ENCODE measurements around the gene TTC6. TPM values are rescaled to one million over a fixed set of nuclear protein-coding genes. Genes with fewer than 3 reads are reported as not detected.

Gene TTC6
- total RNA-seq, 1 donor from 2014 or later = 0.41 TPM

DNA sequence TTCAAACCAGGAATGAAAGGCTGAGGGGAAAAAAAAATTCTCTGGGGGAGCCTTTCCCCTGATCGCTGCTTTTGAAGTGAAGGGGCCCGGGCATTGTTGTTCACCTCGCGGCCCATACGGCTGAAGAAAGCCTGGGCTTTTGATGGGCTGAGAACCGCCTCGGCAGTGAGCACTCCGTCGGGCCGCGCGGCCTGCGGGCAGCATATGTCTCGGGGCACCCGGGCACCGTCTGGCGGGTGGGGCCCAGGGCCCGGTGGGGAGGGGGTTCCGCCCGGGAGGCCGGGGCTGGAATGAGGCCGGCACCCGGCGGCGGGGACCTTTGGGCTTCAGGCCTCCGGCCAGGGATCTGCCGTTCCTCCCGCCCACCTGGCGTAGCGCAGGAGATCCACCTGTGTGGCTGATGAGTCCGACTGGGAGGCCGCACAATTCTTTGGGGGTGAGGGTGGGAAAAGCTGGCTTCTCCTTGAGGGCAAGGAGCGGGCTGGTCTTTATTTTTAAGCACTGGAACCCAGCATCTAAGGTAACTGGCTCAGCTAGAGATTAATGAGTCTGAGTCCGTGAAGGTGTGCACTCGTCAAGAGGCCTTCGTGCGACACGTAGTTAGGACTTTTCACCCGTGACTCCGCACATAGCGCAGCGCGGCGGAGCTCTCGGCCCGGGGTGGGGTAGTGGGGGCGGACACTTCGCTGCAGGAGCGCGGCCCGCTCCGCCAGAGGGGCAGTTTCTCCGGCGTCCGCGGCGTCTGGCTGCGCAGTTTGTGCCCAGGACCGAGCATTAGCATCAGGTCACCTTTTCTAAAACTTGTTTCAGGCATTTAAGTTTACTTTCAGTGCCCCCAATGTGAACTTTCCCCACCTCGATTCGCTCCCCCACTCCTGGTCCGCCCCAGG lies 11.0 kb upstream of the TTC6 start:
- no peak for FAIRE-seq
- DNase-seq (ENCODE audit: low spot score in 2 of 2) = peak in 1 of 2 donors; percentile 29

DNA sequence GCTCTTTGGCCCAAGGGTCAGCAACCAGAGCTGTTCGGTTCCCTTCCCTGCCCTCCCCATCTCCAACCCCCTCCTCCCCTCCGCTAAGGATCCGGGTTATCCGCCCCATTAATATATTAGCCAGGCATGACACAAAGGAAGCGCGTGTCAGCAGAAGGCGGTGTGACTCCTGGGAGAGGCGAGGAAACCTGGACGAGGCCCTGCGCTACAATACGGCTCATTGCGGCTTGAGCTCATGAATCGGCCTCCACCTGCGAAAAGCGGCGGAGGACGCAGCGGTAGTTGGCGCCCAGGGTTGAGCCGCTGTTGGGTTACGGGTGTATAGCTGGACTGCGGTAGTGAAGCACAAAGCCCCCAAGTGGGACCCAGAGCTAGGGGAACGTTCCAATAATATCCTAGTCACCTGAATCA lies 10.3 kb upstream of the TTC6 start:
- FAIRE-seq = no peak
- DNase-seq (ENCODE audit: low spot score in 2 of 2) = peak in 1 of 2 donors; percentile 15

- FAIRE-seq (no peak), DNase-seq (ENCODE audit: low spot score in 2 of 2) (no peak)
Observed at GRCh38 chr14:37585971-37586796, 9.2 kb upstream of the TTC6 start.

- DNase-seq (ENCODE audit: low spot score in 2 of 2) (no peak), FAIRE-seq (peak; percentile 36)
Observed at GRCh38 chr14:37586797-37587130, 8.7 kb upstream of the TTC6 start.

DNA sequence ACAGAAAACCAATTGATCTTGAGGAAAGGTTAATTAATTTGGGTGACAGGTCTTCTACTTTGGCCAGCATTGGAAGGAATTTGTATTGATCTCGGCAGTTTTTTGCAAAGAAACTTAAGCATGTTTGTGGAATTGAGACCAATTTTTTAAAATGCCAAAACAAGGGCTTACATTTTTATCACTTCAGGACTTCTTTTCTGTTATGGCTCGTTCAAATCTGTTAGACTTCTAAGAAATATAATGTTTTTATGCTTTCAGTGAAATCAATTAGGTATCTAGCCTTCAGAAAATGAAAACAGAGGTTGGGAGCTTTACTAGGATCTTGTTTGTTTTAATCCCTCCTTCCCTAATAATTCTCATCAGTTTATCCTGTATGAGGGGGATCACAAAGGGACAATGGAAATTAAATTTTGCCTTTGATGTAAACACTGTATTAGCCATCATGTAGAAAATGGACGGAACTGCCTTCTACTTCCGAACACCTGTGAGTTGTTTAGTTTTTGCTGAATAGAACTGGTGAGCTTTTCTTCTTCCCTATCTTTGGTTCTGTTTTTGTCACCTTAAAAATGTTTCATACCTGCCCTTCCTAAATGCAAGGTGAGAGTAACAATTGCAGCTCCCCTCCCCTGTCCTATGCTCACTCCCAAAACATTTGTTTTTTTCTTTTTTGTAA lies 8.2 kb upstream of the TTC6 start:
- FAIRE-seq (no peak), DNase-seq (ENCODE audit: low spot score in 2 of 2) (no peak)

GRCh38 chr14:37587881-37588666 lies 7.4 kb upstream of the TTC6 start:
- FAIRE-seq (no peak), DNase-seq (ENCODE audit: low spot score in 2 of 2) (no peak)

DNA sequence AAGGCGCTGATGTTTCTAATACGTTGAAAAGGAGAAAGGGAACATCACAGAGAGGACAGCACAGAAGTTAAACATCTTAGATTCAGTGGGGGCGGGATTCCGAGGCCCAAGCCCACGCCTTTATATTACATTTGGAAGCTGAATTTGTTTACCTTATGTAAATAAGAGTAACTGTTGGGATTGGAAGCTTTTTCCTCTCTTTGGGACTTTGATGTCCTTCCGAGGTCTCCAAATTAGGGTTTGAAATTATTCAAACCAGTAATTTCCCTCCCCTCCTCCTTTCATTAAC lies 6.8 kb upstream of the TTC6 start:
- no peak for DNase-seq (ENCODE audit: low spot score in 2 of 2)
- FAIRE-seq = no peak

- no peak for FAIRE-seq
- no peak for DNase-seq (ENCODE audit: low spot score in 2 of 2)
Observed at GRCh38 chr14:37588956-37589714, 6.3 kb upstream of the TTC6 start.

DNA sequence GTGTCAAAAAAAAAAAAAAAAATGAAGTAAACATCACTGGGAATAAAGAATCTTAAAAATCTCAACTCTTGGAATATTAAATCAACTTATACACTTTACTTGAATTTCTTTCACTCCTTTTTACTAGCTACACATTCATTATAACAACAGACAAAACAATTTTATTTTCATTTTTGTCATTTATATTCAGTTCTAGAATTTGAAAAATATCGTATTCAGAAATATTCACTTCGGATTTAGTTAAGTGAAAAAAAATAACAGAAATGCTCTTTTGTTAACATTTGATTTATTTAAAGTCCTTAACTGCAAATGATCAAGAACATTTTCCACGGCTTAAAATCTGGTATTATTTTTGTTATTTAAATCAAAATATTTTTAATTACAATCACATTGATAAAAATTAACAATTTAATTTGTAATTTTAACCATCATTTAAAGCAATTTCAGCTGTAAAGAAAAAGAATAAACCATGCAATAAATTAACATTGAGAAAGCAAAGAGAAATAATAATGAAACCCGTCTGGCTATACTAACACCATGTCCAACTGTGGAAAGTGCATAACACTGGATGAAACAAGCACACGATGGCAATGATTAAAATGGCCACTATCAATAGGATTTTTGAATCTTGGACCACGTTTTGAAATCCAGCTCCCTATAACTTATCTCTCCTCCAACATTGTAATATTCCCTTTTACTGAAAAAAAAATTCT lies 5.6 kb upstream of the TTC6 start:
- FAIRE-seq (peak; percentile 82), DNase-seq (ENCODE audit: low spot score in 2 of 2) (no peak)

DNA sequence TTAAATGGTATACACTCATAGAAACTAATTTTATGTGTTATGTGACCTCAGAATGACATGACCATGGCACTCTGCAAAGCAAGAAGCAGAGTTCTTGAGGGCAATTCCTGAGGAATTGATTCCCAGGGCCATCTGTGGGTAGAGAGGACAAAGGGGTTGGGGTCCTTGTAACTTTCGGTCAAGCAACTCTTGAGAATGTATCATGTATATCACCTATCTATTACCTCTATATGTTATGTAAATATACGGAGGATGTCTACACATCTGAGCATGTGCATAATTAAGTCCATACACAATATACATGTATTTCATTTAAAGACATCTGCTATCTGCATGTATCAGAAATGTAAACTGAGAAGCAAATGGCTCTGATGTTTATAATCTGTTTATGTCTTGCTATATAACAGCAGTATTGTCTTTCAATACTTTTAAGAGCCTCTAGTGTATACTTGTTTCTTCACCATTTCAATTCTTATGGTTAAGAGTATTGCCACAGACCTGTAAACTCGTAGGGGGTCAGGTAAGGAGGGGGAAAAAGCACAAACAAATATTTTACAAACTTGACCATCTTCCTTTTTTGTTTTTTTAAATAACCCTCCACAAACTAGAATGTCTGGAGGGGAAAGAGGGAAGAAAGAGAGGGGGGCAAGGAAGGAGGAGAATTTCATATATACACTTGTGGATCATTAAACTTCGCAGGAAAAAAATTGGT lies 4.8 kb upstream of the TTC6 start:
- no peak for FAIRE-seq
- DNase-seq (ENCODE audit: low spot score in 2 of 2) = no peak

DNA sequence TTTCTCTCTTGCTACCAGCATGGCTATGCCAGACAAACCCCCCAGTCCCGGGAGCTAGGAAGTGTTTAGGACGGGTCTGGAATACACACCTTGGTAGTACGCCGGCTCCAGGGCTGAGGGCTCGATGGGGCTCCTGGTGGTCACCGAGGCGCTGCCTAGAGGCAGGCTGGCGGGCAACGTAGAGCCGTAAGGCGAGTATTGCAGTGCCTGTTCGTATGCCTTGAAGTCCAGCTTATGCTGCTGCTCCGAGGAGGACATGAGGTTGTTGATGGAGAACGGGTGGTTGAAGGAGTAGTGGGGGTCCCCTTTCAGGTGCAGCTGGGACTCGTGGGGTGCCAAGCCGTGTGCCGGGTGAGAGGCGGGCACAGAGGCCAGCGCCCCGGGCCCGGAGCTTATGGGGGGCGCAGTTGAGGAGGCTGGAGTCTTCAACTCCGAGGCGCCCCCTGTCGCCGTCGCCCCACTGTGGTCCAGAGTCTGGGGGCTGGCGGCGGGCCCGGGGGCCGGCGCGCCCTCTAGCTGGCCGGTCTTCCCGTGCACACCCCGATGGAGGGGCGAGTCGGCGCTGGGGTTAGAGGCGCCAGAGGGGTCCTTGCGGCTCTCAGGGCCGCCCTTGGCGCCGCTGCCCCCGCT lies 4.0 kb upstream of the TTC6 start:
- DNase-seq (ENCODE audit: low spot score in 2 of 2) = no peak
- FAIRE-seq = no peak

DNA sequence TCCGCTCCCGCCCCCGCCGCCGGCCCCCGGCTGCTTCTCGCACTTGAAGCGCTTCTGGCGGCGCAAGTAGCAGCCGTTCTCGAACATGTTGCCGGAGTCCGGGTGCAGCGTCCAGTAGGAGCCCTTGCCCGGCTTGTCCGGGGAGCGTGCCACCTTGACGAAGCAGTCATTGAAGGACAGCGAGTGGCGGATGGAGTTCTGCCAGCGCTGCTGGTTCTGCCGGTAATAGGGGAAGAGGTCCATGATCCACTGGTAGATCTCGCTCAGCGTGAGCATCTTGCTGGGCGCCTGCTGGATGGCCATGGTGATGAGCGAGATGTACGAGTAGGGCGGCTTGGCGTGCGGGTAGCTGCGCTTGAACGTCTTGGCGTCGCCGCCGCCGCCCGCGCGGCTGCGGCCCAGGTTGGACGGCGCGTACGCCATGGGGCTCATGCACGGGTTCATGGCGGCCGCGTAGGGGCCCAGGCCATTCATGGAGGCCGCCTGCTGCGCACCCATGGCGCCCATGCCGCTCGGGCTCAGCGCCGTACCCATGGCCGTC lies 3.4 kb upstream of the TTC6 start:
- no peak for DNase-seq (ENCODE audit: low spot score in 2 of 2)
- no peak for FAIRE-seq

GRCh38 chr14:37592482-37593408 lies 2.7 kb upstream of the TTC6 start:
- no peak for DNase-seq (ENCODE audit: low spot score in 2 of 2)
- no peak for FAIRE-seq

DNA sequence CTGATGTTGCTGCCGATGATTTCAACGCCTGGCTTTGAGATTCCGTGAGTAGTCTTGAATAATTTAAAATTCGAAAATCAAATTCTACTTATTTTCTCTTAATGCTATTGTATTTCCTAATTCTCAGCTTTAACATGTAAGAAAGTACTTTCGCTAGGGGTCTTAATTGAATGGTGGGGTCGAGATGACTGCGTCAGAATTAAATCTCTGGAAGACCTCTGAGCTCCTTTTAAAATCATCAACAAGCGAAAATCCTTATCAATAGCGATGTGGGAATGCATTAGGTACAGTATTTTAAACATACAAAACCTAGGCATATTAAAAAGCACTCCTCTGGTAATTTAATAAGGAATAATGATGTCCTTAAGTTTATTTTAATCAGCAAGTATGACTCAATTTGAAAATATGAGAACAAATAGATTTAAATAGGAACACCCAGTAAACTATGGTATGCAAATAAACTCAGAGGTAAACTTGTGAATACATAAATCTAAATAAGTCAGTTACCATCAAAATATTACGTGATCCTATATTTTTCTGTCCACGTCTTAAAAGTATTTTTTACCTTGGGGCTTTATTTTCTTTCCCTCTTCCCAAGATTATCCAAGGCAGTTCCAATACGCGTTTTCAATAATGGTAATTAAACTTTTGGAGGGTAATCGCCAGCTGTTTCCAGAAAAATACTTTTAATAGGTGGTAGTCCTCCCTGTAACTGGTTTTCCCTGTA lies 1.8 kb upstream of the TTC6 start:
- no peak for DNase-seq (ENCODE audit: low spot score in 2 of 2)
- FAIRE-seq = no peak

DNA sequence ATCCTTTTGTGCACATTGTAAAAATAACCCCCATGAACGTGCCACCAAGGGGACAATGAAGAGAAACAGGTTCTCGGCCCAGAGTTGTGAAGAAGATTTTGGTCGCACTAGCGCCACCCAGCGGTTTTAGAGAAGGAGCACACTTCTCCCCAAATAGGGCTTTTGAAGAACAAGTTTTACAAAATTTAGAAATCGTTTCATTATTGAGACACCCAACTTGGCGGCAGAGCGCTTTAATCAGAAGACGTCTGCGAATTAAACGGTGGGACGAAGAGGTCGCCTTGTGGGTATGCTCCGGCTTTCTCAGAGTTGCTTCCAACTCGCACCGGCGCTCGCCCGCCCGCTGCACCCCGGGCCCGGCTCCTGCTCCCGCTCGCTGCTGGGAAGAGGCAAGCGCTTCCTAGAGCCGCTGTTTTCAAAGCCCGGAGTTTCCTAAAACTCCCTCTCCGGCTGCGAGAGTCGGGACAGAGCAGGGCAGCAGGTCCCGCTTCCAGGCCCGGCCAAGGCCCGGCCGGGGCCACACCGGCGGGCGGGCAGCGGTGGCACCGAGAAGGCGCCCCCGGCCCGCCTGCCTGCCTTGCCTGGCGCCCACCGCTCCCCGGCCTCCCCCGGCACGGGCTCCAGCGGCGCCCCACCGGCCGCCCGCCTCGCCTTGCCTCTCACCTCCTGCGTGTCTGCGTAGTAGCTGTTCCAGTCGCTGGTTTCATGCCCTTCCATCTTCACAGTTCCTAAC lies 1.0 kb upstream of the TTC6 start:
- FAIRE-seq = no peak
- no peak for DNase-seq (ENCODE audit: low spot score in 2 of 2)

Data from frontal cortex (tissue), 4 donors.